Measurements from ENCODE around the gene CATSPERD. TPM values are rescaled to one million over a fixed set of nuclear protein-coding genes. Genes with fewer than 3 reads are reported as not detected.

The CATSPERD gene
- total RNA-seq, 3 donors from 2014 or later = not detected

DNA sequence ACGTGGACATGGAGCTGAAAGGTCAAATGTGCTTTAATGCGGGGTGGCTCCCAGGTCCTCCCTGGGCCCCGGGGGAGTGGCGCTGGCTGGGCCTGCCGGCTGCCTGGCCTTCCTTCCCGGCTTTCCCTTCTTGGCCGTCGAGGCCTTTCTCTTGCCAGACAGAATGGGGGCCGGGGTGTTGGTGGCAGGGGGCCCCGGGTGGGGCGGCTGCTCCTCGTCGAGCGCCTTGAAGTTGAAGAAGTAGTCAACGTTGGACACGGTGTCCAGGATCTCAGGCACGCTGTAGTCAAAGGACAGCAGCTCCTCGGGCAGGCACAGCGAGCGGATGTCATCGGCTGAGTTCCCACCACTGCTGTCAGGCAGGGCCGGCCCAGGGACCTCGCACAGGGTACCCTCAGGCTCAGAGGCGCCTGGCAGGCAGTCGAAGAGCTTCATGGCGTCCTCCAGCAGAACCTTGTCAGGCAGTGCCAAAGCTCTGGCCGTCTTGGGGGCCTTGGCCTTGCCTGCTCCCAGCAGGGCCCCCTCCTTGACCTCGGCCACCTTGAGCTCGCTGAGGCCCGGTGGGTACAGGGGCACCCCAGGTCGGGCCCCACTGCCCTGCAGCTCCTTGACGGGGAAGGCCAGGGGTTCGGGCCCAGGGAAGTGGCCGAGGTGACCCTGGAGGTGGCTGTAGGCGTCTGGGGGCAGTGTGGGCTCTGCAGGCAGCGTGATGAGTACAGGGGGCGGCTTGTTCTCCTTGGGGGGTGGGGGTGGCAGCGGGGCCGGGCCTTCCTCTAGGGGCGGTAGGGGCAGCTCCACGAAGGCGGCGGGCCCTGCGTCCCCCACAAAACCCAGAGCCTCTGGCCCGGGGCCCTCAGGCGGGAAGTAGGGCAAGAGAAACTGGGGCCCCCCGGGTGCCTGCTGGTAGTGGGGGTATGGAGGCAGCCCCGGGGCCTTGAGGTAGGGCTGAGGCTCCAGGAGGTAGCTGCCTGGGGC, 62.8 kb downstream of the CATSPERD start:
- no peaks in the 10 kb centered on the region for H3K36me3 ChIP-seq

DNA sequence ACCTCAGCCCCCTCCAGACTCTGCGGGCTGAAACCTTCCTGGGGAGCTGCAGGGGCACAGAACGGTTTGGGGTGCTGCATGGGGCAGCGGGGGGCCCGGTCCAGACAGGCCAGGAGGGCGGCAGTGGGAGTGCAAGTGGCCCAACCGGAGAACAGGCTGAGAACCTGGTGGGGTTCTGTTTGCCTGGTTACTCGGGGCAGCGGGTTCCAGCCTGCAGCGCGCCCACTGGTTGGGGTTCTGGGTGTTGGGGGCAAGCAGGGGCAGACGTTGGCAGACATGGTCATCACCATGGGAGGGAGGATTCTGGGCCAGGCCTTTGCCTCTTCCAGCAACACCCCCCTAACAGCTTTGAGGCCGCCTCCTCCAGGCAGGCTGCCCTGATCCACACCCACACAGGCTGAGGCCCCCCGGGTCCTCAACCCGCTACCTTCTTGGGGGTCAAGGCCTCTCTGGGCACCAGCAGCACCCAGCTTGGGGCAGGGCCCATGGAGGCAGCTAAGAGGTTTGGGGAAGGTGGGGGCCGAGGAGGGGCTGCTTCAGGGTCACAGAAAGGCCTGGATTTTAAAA, 64.2 kb downstream of the CATSPERD start, which contains the start of gene PRR22:
PRR22 (minus strand) TSS at position 166 of the 567 bp plus-strand sequence; CDS start at position 80, 86 bp downstream.
- no peak within 1 kb of the TSS for H3K27ac ChIP-seq
- TF ChIP-seq POLR2AphosphoS5 (IDR thresholded peaks at IDR 0.05) (no peak), POLR2A (IDR thresholded peaks at IDR 0.05) (no peak), CTCF (IDR thresholded peaks at IDR 0.05) (no peak)
- intact Hi-C loops (cut with DNase I; ENCODE audit: low total_unique reads) = no loop called here
- peaks cover 0 to under 1% of the 10 kb centered on the region in 2 donors for H3K4me1 ChIP-seq
- no peak for DNase-seq (ENCODE audit: low spot score in 2 of 2)
- H3K36me3 ChIP-seq = no peaks in the 10 kb centered on the region
- no peaks in the 10 kb centered on the region for H3K9me3 ChIP-seq
- no peak within 1 kb of the TSS for H3K4me3 ChIP-seq
- H3K27me3 ChIP-seq = no peaks in the 10 kb centered on the region

More for the DNA sequence above, 62.8 kb downstream of the CATSPERD start:
- intact Hi-C loops (cut with DNase I; ENCODE audit: low total_unique reads) = no loop called here
- Histone ChIP-seq H3K27me3 (no peaks in the 10 kb centered on the region), H3K4me1 (no peaks in the 10 kb centered on the region), H3K4me3 (no peak overlapping the region), H3K27ac (no peak overlapping the region), H3K9me3 (no peaks in the 10 kb centered on the region)
- TF ChIP-seq POLR2AphosphoS5 (IDR thresholded peaks at IDR 0.05) = no peak
- no peak for DNase-seq (ENCODE audit: low spot score in 2 of 2)

- no peak overlapping the region for H3K4me3 ChIP-seq
- intact Hi-C loops (cut with DNase I; ENCODE audit: low total_unique reads) = no loop called here
- TF ChIP-seq CTCF (IDR thresholded peaks at IDR 0.05) = no peak
- TF ChIP-seq POLR2A (IDR thresholded peaks at IDR 0.05) = no peak
- no peak for TF ChIP-seq POLR2AphosphoS5 (IDR thresholded peaks at IDR 0.05)
- peaks cover 0 to 8% of the 10 kb centered on the region in 2 donors for H3K4me1 ChIP-seq
- DNase-seq (ENCODE audit: low spot score in 2 of 2) = no peak
- no peaks in the 10 kb centered on the region for H3K9me3 ChIP-seq
- H3K27me3 ChIP-seq = no peaks in the 10 kb centered on the region
- H3K27ac ChIP-seq = no peak overlapping the region
- no peaks in the 10 kb centered on the region for H3K36me3 ChIP-seq
Observed at GRCh38 chr19:5785423-5785822, 65.0 kb downstream of the CATSPERD start.

- Histone ChIP-seq H3K36me3 (no peaks in the 10 kb centered on the region), H3K4me1 (peaks cover 0 to 8% of the 10 kb centered on the region in 2 donors), H3K27ac (no peak overlapping the region), H3K9me3 (no peaks in the 10 kb centered on the region), H3K4me3 (no peak overlapping the region), H3K27me3 (no peaks in the 10 kb centered on the region)
- intact Hi-C loops (cut with DNase I; ENCODE audit: low total_unique reads) = no loop called here
- no peak for TF ChIP-seq CTCF (IDR thresholded peaks at IDR 0.05)
- TF ChIP-seq POLR2AphosphoS5 (IDR thresholded peaks at IDR 0.05) = no peak
- no peak for TF ChIP-seq POLR2A (IDR thresholded peaks at IDR 0.05)
- DNase-seq (ENCODE audit: low spot score in 2 of 2) = no peak
Observed at GRCh38 chr19:5786593-5787408, 66.4 kb downstream of the CATSPERD start.

- no peak for DNase-seq (ENCODE audit: low spot score in 2 of 2)
- Histone ChIP-seq H3K36me3 (no peaks in the 10 kb centered on the region), H3K27ac (no peak overlapping the region), H3K9me3 (no peaks in the 10 kb centered on the region), H3K27me3 (no peaks in the 10 kb centered on the region), H3K4me1 (peaks cover 0 to 8% of the 10 kb centered on the region in 2 donors), H3K4me3 (no peak overlapping the region)
- no peak for TF ChIP-seq POLR2A (IDR thresholded peaks at IDR 0.05)
- TF ChIP-seq POLR2AphosphoS5 (IDR thresholded peaks at IDR 0.05) = no peak
- no peak for TF ChIP-seq CTCF (IDR thresholded peaks at IDR 0.05)
- intact Hi-C loops (cut with DNase I; ENCODE audit: low total_unique reads) = no loop called here
Observed at GRCh38 chr19:5787409-5788182, 67.2 kb downstream of the CATSPERD start.

Measured in breast epithelium (tissue), 4 donors.